ENCODE data around the gene CCSER2. TPM values are rescaled to one million over a fixed set of nuclear protein-coding genes. Genes with fewer than 3 reads are reported as not detected.
"Not testable (repeated sequence)": the region's sequence is repeated elsewhere in the genome, so short reads cannot be mapped to it uniquely, and the experiment has no call there.

The CCSER2 gene, protein sequence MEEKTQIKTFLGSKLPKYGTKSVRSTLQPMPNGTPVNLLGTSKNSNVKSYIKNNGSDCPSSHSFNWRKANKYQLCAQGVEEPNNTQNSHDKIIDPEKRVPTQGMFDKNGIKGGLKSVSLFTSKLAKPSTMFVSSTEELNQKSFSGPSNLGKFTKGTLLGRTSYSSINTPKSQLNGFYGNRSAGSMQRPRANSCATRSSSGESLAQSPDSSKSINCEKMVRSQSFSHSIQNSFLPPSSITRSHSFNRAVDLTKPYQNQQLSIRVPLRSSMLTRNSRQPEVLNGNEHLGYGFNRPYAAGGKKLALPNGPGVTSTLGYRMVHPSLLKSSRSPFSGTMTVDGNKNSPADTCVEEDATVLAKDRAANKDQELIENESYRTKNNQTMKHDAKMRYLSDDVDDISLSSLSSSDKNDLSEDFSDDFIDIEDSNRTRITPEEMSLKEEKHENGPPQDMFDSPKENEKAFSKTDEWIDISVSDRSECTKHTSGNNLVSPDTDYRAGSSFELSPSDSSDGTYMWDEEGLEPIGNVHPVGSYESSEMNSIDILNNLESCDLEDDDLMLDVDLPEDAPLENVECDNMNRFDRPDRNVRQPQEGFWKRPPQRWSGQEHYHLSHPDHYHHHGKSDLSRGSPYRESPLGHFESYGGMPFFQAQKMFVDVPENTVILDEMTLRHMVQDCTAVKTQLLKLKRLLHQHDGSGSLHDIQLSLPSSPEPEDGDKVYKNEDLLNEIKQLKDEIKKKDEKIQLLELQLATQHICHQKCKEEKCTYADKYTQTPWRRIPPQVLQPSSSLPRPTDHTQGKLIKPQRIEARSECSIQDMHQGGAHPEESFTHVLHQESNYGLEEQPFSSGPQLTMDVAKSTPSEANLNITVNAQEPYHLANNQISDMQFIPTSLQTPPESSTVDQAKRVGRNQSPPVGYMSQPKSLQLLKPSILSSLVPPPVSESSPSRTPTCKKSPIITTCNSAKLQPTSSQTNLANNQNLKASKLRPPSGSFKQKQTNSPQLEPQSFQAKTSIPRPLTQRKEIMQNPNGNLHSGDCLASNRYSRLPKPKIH
- 10 to 100 TPM; 22.2 to 63.9 (median 39.2) TPM for total RNA-seq
- 10 to 100 TPM in 1 of 3 donors, 1 to 10 TPM in 2; 8.3 to 49.2 (median 8.6) TPM for polyA plus RNA-seq
- long read RNA-seq, donor 1, full-length matches to known transcripts = 4 of 13 reads
- long read RNA-seq, donor 1, partial matches to known transcripts = 9 of 13 reads
- long read RNA-seq, donor 1, other reads (novel, unspliced or antisense) = 0 of 13 reads
- long read RNA-seq, donor 2, full-length matches to known transcripts = 2 of 2 reads
- long read RNA-seq, donor 2, partial matches to known transcripts = 0 of 2 reads
- long read RNA-seq, donor 2, other reads (novel, unspliced or antisense) = 0 of 2 reads
- long read RNA-seq, donor 3, full-length matches to known transcripts = 4 of 4 reads
- long read RNA-seq, donor 3, partial matches to known transcripts = 0 of 4 reads
- long read RNA-seq, donor 3, other reads (novel, unspliced or antisense) = 0 of 4 reads
- long read RNA-seq, donor 4, partial matches to known transcripts = 10 of 13 reads
- long read RNA-seq, donor 4, other reads (novel, unspliced or antisense) = 3 of 13 reads
- long read RNA-seq, donor 5, full-length matches to known transcripts = 5 of 8 reads
- long read RNA-seq, donor 5, partial matches to known transcripts = 1 of 8 reads
- long read RNA-seq, donor 5, other reads (novel, unspliced or antisense) = 2 of 8 reads
- long read RNA-seq, donor 6, partial matches to known transcripts = 9 of 9 reads
- long read RNA-seq, donor 6, other reads (novel, unspliced or antisense) = 0 of 9 reads
- long read RNA-seq, donor 7, full-length matches to known transcripts = 1 of 6 reads
- long read RNA-seq, donor 7, partial matches to known transcripts = 5 of 6 reads
- long read RNA-seq, donor 7, other reads (novel, unspliced or antisense) = 0 of 6 reads
- long read RNA-seq, donor 8, full-length matches to known transcripts = 1 of 1 reads
- long read RNA-seq, donor 8, partial matches to known transcripts = 0 of 1 reads
- long read RNA-seq, donor 8, other reads (novel, unspliced or antisense) = 0 of 1 reads
- long read RNA-seq, donor 9, full-length matches to known transcripts = 2 of 2 reads
- long read RNA-seq, donor 9, partial matches to known transcripts = 0 of 2 reads
- long read RNA-seq, donor 9, other reads (novel, unspliced or antisense) = 0 of 2 reads
- long read RNA-seq, donor 10, full-length matches to known transcripts = 2 of 2 reads
- long read RNA-seq, donor 10, partial matches to known transcripts = 0 of 2 reads
- long read RNA-seq, donor 10, other reads (novel, unspliced or antisense) = 0 of 2 reads

DNA sequence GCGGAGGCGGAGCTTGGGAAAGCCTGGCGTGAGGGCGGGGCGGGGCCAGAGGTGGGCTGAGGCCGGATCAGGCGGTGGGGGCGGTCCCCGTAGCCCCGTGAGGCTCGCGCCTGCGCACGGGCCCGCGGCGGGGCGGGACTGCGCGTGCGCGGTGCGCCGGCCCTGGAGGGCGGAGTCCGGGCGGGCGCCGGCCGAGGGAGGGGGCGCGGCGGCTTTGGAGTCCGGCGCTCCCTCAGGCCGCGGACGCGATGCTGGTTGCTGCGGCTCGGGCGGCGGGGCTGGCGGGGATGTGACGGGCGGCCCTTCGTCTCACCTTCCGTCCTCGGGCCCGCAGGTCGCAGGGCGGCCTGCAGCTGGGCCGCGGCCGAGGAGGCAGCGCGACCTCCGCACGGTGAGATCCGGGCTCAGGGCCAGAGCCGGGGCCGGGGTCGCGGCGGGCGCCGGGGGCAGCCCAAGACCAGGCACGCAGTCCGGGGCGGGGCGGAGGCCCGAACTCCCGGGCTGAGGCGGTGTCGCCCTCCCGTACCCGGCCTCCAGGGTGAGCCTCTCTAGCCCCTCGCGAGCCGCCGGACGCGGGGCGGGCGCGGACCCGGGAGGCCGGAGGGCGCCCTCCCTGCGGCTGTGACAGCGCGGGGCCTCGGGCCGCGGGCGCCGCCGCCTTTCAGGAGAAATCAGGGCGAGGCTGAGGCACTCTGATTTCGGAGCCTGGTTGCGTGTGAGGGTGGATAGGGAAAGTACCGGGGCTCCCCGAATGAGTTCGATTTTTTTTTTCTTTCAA lies at the start of gene CCSER2:
Gene CCSER2, plus strand, starts transcription at position 172 of the 778 bp plus-strand sequence. CDS start 42,464 bp downstream, outside the sequence.
- no peaks in the 10 kb centered on the region for H3K27me3 ChIP-seq
- WGBS, 4 donors = 0 to 2% (median 0%) methylated on average over 9 to 104 of the region's 104 CpGs
- H3K27ac ChIP-seq = peak within 1 kb of the TSS; percentile 80 to 99 (median 87)
- peaks cover 6 to 25% of the 10 kb centered on the region in 2 donors for H3K4me1 ChIP-seq (replicated peaks in 1 of 2)
- H3K4me3 ChIP-seq = peak within 1 kb of the TSS in 3 of 4 donors; percentile 55 to 98 (median 90)
- peak; percentile 92 to 93 for TF ChIP-seq POLR2A (IDR thresholded peaks at IDR 0.05)
- TF ChIP-seq, protein P1, sequence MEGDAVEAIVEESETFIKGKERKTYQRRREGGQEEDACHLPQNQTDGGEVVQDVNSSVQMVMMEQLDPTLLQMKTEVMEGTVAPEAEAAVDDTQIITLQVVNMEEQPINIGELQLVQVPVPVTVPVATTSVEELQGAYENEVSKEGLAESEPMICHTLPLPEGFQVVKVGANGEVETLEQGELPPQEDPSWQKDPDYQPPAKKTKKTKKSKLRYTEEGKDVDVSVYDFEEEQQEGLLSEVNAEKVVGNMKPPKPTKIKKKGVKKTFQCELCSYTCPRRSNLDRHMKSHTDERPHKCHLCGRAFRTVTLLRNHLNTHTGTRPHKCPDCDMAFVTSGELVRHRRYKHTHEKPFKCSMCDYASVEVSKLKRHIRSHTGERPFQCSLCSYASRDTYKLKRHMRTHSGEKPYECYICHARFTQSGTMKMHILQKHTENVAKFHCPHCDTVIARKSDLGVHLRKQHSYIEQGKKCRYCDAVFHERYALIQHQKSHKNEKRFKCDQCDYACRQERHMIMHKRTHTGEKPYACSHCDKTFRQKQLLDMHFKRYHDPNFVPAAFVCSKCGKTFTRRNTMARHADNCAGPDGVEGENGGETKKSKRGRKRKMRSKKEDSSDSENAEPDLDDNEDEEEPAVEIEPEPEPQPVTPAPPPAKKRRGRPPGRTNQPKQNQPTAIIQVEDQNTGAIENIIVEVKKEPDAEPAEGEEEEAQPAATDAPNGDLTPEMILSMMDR (IDR thresholded peaks at IDR 0.05) = peak in 3 of 6 experiments; percentile 13 to 32 (median 16)
- H3K36me3 ChIP-seq (replicated peaks in 1 of 2) = no peaks in the 10 kb centered on the region
- DNase-seq = peak; percentile 70 to 100 (median 99)
- intact Hi-C loops (cut with DNase I) = no loop called here
- no peaks in the 10 kb centered on the region for H3K9me3 ChIP-seq (replicated peaks in 1 of 3)

GRCh38 chr10:84279876-84280475 lies 48.4 kb upstream of the CCSER2 start:
- H3K27me3 ChIP-seq; H3K36me3 ChIP-seq (replicated peaks in 1 of 2); H3K9me3 ChIP-seq (replicated peaks in 1 of 3); DNase-seq; H3K27ac ChIP-seq; H3K4me3 ChIP-seq; H3K4me1 ChIP-seq (replicated peaks in 1 of 2); intact Hi-C loops (cut with DNase I): not testable (repeated sequence)
- 65 to 72% (median 69%) methylated on average over 17 to 30 of the region's 31 CpGs for WGBS, 4 donors

GRCh38 chr10:84286695-84287094 lies 41.7 kb upstream of the CCSER2 start:
- Histone ChIP-seq H3K27ac (no peak overlapping the region), H3K27me3 (no peaks in the 10 kb centered on the region), H3K9me3 (replicated peaks in 1 of 3) (no peaks in the 10 kb centered on the region), H3K36me3 (replicated peaks in 1 of 2) (no peaks in the 10 kb centered on the region), H3K4me3 (no peak overlapping the region), H3K4me1 (replicated peaks in 1 of 2) (no peaks in the 10 kb centered on the region)
- intact Hi-C loops (cut with DNase I) = no loop called here
- DNase-seq = no peak
- TF ChIP-seq, protein P1 (IDR thresholded peaks at IDR 0.05) = no peak
- no peak for TF ChIP-seq POLR2A (IDR thresholded peaks at IDR 0.05)

Data from adrenal gland (tissue), 19 donors.